Raji (cell line): ENCODE measurements around the gene SMLR1.

ENCODE experiments used
- POLR2A ChIP-seq: IDR thresholded peaks from 2 replicates; pipeline ENCODE4 v1.6.1; 2011; ENCODE audit warnings: low read depth, low read length, control low read depth; ENCODE audit not compliant: insufficient read depth

The SMLR1 gene

DNA sequence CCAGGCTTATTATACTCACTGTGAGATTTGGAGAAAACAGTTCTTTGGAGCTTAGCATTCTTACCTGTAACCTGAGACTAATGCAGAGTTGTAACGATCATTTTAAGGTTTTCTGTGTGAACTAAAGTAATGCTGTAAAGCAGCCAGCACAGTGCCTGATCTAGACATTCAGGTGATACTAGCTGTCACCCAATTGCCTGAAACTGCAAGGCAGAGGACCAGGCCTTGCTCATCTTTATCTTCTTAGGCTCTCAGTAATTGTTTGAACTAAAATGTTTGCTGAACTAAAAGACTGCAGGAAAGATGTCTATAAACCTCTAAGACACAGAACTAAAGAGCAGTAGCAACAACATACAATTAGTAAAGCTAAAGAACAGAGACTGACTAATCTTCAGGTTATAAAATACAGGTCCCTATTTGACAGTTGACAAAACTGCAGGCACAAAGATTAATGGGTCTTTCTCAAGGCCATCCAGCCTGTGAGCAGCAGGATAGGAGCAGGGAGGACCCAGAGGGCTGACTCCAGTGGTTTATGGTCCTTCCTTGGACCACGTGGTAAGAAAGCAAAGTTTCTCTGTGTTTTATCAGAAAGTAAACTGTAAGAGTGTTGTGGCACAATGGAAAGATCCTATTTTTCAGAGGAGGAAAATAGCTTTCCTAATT is 31.4 kb downstream of the SMLR1 start:
- TF ChIP-seq POLR2A, result no peak

DNA sequence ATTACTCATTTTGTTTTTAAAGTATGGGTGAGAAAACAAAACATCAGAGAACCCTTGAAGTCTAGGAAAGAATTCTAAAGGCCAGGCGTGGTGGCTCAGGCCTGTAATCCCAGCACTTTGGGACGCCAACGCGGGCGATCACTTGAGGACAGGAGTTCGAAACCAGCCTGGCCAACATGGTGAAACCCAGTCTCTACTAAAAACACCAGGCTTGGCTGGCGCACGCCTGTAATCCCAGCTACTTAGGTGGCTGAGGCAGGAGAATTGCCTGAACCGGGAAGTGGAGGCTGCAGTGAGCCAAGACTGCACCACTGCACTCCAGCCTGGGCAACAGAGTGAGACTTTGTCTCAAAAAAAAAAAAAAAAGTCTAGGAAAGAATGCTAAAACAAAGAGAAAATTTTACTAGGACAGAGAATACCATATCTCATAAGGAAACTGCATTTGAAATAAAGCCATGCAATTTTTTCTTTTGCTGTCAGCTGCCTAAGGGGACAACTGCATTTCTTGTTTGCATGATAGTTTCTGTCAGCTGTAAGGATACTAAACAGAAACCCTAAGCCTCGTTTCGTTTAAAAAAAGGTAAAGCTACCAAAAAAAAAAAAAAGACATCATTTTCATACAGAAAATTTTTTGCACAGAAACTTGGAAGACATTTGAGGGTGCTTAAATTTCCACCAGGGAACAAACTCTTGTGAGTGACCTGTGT is 32.1 kb downstream of the SMLR1 start:
- TF ChIP-seq POLR2A, result no peak

DNA sequence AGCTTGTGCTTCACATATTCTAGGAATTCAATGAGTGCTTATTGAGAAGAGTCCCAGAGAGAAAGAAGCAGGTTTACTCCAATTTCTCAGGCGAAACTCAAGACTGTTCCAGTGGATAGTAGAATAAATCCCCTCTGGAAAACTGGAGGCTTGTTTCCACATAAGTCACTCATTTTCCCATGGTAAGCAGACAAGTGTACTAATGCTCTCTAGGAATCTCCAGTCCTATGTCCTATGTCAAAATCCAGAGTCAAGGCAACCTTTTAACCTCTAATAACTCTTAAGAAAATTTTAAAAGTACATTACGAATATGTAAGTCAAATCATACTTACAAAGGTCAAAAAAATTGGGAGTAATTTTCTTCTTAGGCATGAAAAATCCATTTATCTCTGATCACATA is 35.2 kb downstream of the SMLR1 start:
- no peak for TF ChIP-seq POLR2A

DNA sequence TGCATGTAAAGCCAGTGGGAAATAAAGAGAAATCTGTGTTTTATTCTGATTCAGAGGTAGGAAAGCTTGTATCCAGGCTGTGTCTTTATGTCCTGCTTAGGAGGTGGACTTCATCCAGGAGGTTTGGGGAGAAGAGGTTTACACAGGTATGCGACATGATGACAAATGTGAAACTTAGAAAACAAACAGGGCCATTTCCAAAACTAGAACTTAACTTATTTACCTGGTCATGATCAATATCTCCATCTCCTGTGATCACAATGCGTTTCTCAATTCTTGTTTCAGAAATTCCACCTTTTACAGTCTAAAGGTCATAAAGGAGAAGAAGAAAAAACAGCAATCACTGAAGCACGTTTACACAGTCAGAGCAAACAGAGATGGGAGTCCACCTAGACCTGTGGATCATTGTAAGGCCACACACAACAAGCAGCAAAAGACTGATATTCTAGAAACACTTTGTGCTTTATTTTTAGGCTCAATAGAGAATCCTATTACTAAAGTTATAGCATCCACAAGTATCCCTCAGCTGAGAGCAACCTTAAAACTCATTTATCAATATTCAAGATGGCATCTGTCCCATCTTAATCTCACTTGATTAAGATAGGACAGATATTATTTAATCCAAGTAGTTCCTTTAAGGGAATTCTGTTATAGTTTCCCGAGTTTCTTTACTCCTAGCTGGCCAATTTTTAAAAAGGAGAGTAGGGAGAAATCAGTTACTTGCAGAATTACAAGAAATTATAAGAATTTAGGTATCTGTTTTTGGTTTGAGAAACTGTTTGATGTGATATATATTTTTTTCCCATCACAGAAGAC is 36.4 kb downstream of the SMLR1 start:
- no peak for TF ChIP-seq POLR2A

DNA sequence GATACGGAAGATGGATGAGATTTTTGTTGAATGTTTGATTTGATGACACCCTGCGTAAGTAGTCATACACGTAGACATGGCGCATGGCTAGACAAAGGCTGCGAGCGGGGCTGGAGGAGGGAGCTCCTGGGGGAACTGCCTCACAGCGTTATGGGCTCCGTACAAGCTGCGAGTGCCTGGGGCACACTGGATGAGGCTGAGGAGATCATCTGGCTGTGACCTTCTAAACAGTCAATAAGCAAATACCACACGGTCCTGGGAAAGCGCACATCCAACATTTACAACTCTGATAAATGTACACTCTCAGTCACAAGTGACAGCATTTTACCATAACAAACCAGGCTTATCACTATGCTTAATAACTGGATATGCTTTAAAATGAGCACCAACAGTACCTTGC is 37.1 kb downstream of the SMLR1 start:
- no peak for TF ChIP-seq POLR2A

DNA sequence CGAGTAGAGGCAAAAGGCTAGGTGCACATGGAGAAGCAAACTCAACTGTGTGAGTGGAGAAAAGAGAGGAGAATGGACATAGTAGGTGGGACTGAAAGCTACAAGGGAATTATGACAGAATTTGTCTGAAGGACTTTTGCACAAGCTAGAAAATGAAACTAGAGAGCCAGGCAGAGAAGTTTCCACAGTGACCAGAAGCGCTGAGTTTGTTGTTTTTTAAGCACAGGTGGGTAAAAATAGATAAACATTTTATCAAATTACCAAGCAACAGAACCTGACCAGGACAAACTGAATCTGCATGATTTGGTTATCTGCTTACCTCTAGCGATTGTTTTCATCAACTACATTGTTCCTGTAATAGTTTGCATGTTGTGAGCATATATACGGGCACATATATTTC is 38.6 kb downstream of the SMLR1 start:
- no peak for TF ChIP-seq POLR2A

DNA sequence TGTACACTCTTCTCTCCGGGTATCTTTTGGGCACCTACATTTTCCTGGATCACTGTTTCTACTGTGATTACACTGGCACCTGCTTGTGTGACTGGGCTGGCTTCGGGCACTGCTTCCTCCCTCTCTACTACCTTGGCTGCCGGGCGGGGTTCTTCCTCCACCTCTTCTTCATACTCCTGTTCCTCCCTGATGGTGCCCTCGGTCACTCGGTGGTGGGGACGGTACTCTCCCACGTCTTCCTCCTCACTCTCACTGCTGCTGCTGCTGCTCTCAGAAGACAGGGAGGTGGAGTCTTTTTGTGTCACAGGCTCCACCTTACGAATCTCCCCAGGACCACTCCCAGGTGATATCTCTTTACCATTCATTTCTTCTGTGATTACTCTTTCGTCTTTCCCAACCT is 42.5 kb downstream of the SMLR1 start:
- no peak for TF ChIP-seq POLR2A

DNA sequence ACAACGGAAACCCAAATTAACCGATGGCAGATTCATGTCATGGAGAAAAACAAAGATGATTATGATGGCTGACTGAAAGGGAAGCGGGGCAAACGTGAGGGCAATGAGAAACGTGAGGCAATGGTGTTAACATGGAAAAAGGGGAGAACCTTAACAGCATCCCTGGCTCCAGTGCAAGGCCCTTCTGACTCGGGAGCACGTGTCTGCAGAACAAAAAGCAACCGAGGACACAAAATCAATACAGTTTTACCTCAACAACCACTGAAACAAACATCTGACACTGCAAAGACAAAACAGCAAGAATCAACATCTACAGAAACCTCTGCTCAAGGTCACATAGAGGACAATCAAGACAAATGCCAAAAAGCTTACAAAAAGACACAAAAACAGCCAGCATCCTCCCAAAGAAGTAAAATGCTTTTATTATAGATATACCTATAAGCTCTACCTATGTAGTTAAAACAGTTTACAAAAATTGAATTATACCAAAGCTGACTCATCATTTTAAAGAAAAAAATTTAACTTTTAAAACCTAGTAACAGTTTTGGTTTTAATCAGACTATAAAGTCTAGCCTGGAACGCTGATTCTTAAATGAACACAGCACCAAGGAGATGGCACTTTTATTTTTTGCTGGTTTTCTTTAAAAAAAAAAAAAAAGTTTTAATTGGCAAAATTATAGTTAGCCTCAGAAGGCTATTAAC is 43.1 kb downstream of the SMLR1 start:
- TF ChIP-seq POLR2A, result no peak

DNA sequence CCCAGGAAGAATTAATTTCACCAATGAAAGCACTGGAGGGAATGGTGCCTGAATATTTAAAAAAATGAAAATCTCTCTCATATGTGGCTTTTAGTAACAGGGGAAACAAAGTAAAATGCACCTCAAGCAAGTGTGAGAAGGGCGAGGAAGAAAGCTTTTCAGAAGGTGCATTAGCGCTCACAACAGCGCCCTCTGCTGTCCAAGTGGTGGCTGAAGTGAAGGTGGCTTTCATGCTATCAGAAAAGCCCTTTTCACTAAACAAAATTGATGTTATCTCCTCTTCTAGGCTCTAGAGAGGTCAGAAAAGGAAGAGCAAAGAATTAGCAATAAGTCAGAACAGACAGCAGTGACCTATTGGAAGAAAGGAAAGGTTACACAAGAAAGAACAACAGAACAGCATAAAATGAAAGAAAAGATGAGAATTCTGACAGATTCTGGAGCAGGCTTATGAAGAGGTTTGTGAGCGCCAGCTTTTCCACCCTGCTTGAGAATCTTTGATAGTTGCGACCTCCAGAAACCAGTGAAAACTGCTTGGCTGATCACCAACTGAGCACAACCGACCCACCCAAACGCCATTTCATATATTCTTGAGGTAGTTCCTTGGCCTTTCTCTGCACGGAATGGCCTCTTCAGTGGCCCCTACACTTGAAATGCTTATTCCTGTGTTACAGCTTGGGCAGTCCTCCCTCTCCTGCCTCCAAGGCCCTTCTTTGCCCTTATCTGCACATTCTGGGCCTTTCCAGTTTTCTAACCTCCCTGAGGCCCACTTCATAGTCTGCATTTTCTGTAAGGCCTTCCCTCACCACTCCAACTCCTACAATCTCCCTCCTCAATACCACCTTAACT is 45.3 kb downstream of the SMLR1 start:
- no peak for TF ChIP-seq POLR2A

DNA sequence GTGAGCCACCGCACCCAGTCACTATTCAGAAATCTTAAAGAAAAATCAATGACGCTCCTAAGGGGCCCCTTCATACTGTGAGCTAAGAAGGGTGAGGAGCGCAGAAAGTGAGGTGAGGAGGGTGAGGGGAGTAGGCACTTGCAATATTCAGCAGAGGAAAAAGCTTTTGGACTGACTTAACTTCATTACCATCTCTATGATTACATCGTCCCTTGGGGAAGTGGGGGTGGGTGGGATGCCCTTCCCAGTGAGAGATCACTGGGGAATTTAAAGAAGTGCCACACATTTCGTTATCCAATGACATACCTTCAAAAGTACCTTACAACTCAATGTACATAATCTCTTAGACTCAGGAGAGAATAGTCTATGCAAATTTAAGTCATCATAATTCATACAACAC is 46.5 kb downstream of the SMLR1 start:
- TF ChIP-seq POLR2A, result no peak

DNA sequence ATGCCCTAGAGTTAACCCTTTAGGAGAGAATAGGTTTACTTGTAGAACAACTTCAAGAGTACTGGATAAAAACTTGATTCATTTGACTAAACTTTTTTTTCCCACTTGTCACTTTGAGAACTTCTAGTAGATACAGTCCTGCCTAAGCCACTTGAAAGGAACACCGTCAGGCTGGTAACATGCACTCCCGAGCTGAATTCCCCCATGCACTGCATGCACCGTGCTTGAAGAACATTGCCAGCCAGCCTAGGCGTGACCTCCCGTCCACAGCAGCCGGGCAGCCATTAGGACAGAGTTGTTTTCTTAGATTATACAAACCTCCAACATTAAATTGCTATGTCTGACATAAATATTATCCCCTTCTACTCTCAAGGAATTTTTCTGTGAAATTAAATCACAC is 52.6 kb downstream of the SMLR1 start:
- no peak for TF ChIP-seq POLR2A

DNA sequence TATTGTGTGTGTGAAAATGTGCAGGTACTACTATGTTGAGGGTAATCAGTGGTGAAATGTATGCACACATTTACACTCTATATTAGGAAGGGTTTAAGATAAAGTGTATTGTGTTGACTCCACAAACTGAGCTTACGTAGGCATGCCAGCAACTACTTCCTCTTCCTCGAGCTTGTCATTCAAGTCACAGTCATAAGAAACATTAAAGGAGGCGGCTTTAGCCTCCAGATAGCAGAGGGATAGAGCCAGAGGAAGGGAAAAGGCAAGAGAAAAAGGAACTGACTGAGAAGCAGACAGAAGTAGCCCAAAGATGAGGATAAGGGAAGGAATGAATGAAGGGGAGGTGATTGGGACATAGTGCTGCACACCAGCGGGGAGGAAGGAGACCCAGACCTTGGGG is 55.2 kb downstream of the SMLR1 start:
- TF ChIP-seq POLR2A, result no peak

DNA sequence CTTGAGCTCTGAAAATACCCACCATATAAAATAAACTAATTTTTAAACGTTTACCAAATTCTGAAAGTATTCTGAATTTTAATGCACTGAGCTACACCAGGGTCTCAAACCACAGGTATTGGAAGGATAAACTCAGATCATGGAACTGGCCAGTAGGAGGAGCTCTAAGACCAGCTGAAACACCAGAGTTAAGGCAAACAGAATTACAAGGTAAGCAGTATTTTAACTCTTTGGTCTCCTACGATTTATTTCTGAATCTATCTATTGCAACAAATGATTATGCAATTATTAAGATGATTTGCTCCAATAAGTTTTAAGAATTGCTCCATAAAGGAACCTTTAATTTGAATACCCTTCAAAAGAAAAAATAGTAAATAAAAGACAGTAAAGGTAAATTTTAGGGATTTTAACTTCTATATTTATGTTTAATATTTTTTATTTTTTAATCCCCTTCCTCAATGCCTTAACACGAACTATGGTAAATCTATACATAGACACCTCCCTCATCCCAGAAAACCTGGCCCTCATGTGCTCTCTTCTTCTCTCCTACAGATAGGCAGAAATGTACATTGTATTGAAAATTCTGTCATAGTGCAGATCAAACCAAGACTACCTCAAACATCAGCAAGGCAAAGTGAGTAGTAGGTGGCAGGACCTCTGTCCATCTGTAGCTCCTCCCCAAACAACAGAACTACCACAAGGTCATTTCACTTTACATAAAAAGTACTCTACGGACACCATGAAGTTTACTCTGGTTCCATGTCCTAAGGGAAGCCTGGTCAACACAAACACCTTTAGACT is 58.4 kb downstream of the SMLR1 start:
- no peak for TF ChIP-seq POLR2A
